Ascending aorta (tissue), 2 donors: ENCODE measurements around the gene PSG5. TPM values are rescaled to one million over a fixed set of nuclear protein-coding genes. Genes with fewer than 3 reads are reported as not detected.
"Not testable (repeated sequence)": the region's sequence is repeated elsewhere in the genome, so short reads cannot be mapped to it uniquely, and the experiment has no call there.

Source experiments
- DNase-seq, 2 donors: peaks; one replicate each; pipeline ENCODE4 v3.0.0-alpha.2; 2019; ENCODE audit warnings: low spot score in 2 of 2
- H3K27ac ChIP-seq, 2 donors: fragments of 200-600 bp; sonication (generic); one replicate each; pipeline ENCODE4 v1.5.1; 2016 to 2017; ENCODE audit warnings: mild to moderate bottlenecking in 1 of 2
- H3K27me3 ChIP-seq: fragments of 200-600 bp; sonication (generic); one replicate; pipeline ENCODE4 v1.5.1; 2017
- H3K36me3 ChIP-seq, 2 donors: fragments of 200-600 bp; sonication (generic); one replicate each; pipeline ENCODE4 v1.5.1; 2016
- H3K4me1 ChIP-seq, 2 donors: fragments of 200-600 bp; sonication (generic); one replicate each; pipeline ENCODE4 v1.5.1; 2016 to 2017; ENCODE audit warnings: mild to moderate bottlenecking in 1 of 2
- H3K4me3 ChIP-seq, 2 donors: fragments of 200-600 bp; sonication (generic); one replicate each; pipeline ENCODE4 v1.5.1; 2016 to 2017; ENCODE audit warnings: mild to moderate bottlenecking in 1 of 2
- H3K9me3 ChIP-seq, 2 donors: fragments of 200-600 bp; sonication (generic); one replicate each; pipeline ENCODE4 v1.5.1; 2016
- intact Hi-C: fragments of 100-400 bp; cut with DNase I; formaldehyde crosslinking; loops from one replicate; pipeline ENCODE4 v1.15.1; 2023
- total RNA-seq: library from RNA; depleted of rRNA; stranded (reverse); fragments of >200 nt; gene quantifications from one replicate; pipeline ENCODE4 v1.1.0, GENCODE V29; 2016
- TF ChIP-seq, protein P1 (sequence below), 3 experiments: fragments of 200-600 bp in 2 of 3; fragments of 450-650 bp in 1 of 3; sonication (generic) in 2 of 3; IDR thresholded peaks; one replicate each; pipeline ENCODE4 v1.5.1; 2016 to 2019; ENCODE audit warnings: antibody characterized with exemption in 3 of 3, mild to moderate bottlenecking in 1 of 3, moderate library complexity in 1 of 3

Gene PSG5
- total RNA-seq, 1 donor from 2014 or later = not detected

DNA sequence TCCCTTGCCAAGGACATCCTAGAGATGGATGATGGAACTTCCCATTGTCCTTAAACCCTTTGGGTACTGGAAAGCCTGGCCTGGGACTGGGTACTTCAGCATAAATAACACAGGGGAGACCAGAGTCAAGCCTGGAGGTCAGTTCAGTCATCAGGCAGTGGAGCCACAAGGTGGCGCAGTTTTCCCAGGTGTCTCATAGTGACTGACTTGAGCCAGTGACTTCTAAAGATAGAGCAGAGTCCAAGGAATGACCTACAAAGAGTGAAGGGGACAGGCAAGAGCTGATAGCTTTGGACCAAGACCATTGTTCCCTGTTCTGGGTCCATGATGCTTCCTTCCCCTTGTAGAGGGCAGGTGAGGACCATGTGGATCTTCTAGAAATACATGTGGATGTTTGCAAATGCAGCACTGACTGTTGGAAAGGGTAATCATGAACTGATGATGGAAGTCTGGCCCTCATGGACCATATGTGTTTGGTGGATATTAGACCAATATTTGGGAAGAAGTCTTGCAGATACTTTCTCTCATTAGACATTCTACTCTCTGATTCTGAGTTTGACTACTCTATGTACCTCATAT lies 6.7 kb downstream of the PSG5 start:
- H3K27me3 ChIP-seq, DNase-seq, H3K4me1 ChIP-seq, H3K36me3 ChIP-seq, intact Hi-C loops, H3K27ac ChIP-seq, H3K4me3 ChIP-seq, H3K9me3 ChIP-seq: not testable (repeated sequence)

DNA sequence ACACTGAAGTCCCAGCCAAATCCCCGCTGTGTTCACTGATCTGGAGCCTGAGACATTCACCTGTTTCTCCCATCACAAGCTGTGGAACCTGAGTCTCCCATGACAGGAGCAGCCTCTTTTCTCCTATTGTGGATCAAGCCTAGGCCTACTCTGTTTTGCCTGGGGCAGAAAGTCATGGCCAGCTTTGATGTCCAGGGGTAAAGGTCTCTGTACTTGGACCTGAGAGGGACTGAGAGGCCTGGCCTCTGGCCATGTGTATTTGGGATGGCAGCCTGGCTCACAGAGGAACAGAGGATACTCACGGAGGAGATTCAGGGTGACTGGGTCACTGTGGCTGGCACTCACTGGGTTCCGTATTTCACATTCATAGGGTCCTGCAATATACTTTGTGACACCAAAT lies 7.8 kb downstream of the PSG5 start:
- intact Hi-C loops, H3K27me3 ChIP-seq, DNase-seq, H3K9me3 ChIP-seq, H3K4me3 ChIP-seq, H3K27ac ChIP-seq, H3K36me3 ChIP-seq, H3K4me1 ChIP-seq: not testable (repeated sequence)

DNA sequence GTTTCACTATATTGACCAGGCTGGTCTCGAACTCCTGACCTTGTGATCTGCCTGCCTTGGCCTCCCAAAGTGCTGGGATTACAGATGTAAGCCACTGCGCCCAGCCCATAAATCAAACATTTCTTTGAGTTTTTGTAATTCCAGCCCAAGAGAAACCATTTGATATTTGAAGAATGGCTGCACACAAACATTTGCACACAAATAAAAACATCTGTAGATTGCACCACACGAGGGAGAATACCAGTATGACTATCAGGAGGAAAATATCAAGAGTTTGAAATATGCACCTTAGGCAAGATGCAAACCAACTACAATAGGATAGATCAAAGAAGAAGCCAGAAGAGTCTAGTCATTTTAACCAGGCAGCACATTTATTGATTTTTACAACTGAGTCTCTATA lies 20.4 kb downstream of the PSG5 start:
- H3K4me1 ChIP-seq, H3K27me3 ChIP-seq, H3K36me3 ChIP-seq, H3K4me3 ChIP-seq, intact Hi-C loops, DNase-seq, H3K9me3 ChIP-seq, H3K27ac ChIP-seq: not testable (repeated sequence)

DNA sequence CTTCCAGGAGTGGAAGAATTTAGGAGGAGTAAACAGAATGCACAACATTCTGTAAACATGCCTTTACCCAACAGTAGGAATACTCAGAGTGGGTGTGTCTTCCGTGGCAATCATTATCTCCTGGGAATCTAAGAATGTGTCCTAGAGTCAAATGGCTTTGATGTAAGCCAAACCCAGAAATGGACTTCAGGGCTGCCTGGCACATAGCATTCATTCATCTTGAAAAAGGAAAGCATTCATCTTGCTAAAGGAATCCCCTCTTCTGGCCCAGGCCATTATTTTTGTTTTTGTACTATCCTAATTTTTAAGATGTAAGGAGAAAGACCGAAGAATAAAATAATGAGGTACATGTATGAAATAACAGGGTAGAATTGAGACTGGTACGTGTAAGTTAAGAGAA lies 23.2 kb downstream of the PSG5 start:
- H3K36me3 ChIP-seq, H3K9me3 ChIP-seq, H3K4me1 ChIP-seq, H3K4me3 ChIP-seq, intact Hi-C loops, H3K27ac ChIP-seq, DNase-seq, H3K27me3 ChIP-seq: not testable (repeated sequence)

DNA sequence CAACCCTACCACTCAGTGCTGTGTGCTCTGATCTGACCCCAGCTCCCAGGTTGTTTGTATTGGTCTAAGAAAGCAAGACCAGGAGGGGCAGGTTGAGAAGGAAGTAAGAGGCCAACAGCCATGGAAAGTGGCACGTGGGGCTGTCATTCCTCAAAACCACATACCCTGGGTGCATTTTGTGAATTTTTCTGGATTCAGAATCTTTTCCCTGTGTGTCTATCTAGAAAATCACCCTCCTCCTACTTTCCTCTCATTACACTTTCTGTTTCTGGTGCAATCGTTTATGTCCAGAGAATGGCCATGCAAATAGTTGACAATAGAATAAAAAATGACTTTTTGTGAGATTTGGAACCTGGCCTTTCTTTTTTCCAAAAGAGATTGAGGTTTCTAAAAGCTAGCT lies 24.1 kb downstream of the PSG5 start:
- DNase-seq, H3K27me3 ChIP-seq, intact Hi-C loops, H3K27ac ChIP-seq, H3K36me3 ChIP-seq, H3K4me3 ChIP-seq, H3K4me1 ChIP-seq, H3K9me3 ChIP-seq: not testable (repeated sequence)

DNA sequence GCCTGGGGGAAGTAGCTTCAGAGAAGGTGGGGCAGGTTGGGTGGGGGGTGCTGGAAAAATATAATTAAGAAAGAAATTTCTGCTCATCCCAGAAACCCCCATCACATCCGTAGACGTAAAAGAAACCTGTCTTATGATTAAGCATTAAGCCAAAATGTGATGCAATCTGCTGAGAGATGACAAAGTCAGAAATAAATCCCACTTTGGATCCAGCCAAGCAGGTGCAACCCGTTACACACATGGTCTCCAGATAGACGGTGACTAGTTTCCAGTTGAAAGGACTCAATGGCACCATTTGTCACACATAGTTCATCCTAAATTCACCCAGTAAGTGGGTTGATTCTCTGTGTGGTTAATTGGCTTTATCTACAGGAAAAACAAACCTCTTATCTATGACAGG lies 34.1 kb downstream of the PSG5 start:
- TF ChIP-seq, protein P1, sequence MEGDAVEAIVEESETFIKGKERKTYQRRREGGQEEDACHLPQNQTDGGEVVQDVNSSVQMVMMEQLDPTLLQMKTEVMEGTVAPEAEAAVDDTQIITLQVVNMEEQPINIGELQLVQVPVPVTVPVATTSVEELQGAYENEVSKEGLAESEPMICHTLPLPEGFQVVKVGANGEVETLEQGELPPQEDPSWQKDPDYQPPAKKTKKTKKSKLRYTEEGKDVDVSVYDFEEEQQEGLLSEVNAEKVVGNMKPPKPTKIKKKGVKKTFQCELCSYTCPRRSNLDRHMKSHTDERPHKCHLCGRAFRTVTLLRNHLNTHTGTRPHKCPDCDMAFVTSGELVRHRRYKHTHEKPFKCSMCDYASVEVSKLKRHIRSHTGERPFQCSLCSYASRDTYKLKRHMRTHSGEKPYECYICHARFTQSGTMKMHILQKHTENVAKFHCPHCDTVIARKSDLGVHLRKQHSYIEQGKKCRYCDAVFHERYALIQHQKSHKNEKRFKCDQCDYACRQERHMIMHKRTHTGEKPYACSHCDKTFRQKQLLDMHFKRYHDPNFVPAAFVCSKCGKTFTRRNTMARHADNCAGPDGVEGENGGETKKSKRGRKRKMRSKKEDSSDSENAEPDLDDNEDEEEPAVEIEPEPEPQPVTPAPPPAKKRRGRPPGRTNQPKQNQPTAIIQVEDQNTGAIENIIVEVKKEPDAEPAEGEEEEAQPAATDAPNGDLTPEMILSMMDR (IDR thresholded peaks at IDR 0.05) = no peak
- Histone ChIP-seq H3K36me3 (no peaks in the 10 kb centered on the region), H3K27me3 (no peaks in the 10 kb centered on the region), H3K4me1 (no peaks in the 10 kb centered on the region), H3K9me3 (no peaks in the 10 kb centered on the region), H3K4me3 (no peak overlapping the region), H3K27ac (no peak overlapping the region)
- DNase-seq = no peak
- intact Hi-C loops = no loop called here

DNA sequence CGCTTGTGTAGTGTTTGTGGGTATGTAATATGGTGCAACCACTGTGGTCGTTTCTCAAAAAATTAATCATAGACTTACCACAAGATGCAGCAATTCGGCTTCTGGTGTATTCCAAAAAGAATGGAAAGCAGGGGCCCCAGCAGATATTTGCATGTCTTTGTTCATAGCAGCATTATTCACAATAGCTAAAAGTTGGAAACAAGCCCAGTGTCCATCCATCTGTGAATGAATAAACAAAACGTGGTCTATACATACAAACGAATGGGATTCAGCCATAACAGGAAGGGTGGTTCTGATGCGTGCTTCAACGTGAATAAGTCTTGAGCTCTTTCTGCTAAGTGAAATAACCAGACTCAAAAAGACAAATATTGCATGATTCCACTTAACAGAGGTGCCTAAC lies 36.5 kb downstream of the PSG5 start:
- intact Hi-C loops, H3K4me1 ChIP-seq, H3K36me3 ChIP-seq, DNase-seq, H3K4me3 ChIP-seq, H3K27me3 ChIP-seq, H3K9me3 ChIP-seq, H3K27ac ChIP-seq: not testable (repeated sequence)

DNA sequence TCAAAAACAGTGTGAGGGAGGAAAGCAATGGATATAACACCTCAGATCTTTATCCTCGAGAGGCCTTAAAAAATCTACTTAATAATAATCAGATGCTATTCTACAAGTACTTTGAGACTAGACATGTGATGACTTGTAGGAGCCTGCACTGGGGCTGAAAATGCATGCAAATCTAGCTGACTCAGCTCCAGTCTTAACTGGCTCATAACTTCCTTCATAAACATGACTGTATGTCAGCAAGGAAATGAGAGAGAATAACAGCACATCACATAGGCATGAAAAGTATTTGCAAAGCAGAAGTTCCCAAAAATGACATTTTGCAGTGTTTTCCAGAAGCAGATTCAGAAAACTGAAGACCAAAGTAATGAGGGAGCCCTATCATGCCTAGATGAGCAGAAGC lies 38.1 kb downstream of the PSG5 start:
- Histone ChIP-seq H3K36me3 (no peaks in the 10 kb centered on the region), H3K9me3 (no peaks in the 10 kb centered on the region), H3K27me3 (no peaks in the 10 kb centered on the region), H3K4me3 (no peak overlapping the region), H3K27ac (no peak overlapping the region), H3K4me1 (no peaks in the 10 kb centered on the region)
- DNase-seq = no peak
- TF ChIP-seq, protein P1 (IDR thresholded peaks at IDR 0.05) = no peak
- intact Hi-C loops = no loop called here

DNA sequence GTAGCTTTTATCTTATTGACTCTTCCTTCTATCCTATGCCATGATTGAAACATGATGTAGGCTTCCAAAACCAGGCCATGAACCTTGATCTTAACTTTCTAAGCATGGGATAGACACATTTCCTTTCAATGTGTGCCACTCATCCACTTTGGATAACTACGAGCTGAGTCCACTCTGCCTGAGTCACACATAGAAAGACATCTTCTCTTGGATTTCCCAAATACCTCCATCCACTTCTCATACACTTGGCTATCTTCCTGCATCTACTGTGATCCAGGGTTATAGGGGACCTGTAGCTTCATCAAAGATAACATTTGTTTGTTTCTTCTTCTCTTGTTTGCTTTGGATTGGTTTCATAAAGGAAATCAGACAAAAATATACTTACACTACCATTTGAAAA lies 44.6 kb downstream of the PSG5 start:
- H3K27ac ChIP-seq, H3K27me3 ChIP-seq, DNase-seq, H3K4me1 ChIP-seq, H3K4me3 ChIP-seq, H3K9me3 ChIP-seq, intact Hi-C loops, H3K36me3 ChIP-seq: not testable (repeated sequence)
